GM18519 (cell line): ENCODE measurements around the gene GPR15.

Experiments used
- ATAC-seq: cut with Tn5 transposase; IDR thresholded peaks from one replicate; pipeline ENCODE4 v1.9.1; 2021; ENCODE audit warnings: mild to moderate bottlenecking, moderate library complexity; ENCODE audit not compliant: unreplicated experiment, low FRiP score

GPR15 gene

DNA sequence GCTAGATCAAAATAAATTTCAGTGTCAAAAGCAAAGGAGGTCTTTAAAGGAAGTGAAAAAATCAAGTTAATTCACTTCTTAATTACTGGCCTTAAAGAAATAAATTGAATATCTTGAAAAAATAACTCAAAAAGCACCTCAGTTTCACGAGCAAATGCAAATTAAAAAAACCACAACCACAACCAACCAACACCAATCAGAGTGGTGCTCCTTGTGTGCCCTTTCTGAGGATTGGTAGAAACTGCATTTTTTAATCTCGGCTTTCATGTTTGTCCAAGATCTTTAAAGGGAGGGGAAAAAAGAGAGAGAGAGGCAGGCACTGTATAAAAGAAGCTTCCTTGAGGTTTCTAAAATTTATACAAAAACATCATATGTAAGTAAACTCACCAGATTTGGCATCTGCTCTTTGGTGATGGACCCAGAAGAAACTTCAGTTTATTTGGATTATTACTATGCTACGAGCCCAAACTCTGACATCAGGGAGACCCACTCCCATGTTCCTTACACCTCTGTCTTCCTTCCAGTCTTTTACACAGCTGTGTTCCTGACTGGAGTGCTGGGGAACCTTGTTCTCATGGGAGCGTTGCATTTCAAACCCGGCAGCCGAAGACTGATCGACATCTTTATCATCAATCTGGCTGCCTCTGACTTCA lies at the start of gene GPR15:
Gene GPR15, plus strand, starts transcription at position 357 of the 653 bp plus-strand sequence. Its CDS starts 56 bp downstream, at position 413.
- ATAC-seq, result peak; percentile 20

DNA sequence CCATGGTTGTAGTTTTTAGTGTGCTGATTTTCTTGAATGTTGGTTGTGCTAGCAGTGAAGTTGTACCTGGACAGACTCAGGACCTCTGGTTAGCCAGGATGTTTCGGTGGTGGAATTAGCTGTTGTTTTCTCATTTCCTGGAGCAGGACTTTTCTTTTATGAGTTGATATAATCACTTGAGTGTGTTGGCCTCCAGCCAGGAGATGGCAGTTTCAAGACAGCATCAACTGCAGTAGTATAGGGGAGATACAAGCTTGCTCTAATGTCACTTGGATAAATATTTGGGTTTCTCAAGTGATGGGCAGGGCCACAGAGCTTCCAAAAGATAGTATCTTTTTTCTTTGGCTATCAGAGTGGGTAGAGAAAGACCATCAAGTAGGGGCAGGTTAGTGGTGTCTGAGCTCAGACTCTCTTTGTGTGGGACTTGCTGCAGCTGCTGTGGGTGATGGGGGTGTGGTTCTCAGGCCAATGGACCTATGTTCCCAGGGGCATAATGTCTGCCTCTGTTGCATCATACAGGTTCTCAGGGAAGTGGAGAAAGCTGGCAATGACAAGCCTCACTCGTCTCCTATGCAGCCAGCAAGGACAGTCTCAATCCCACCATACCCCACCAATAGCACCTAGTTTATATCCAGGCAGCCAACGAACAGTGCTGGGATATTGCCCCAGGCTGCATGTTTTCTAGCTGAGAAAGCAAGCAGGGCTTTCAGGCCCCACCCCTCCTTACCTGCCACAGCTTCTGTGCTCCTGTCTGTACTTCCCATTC lies 48.9 kb upstream of the GPR15 start:
- no peak for ATAC-seq

- ATAC-seq, result no peak
These were observed 48.2 kb upstream of the GPR15 start for GRCh38 chr3:98483626-98484025.

GRCh38 chr3:98497381-98497780 lies 34.4 kb upstream of the GPR15 start, which contains the start of gene OR5K2:
OR5K2 (plus strand) TSS chr3:98497681; CDS start chr3:98497681, 0 bp downstream.
- no peak for ATAC-seq

GRCh38 chr3:98500019-98500418 lies 31.8 kb upstream of the GPR15 start:
- no peak for ATAC-seq

- ATAC-seq, result no peak
These were observed 30.5 kb upstream of the GPR15 start for GRCh38 chr3:98501270-98501669.

GRCh38 chr3:98501863-98502576 lies 29.8 kb upstream of the GPR15 start:
- ATAC-seq, result no peak

GRCh38 chr3:98504539-98504938 lies 27.2 kb upstream of the GPR15 start:
- ATAC-seq, result no peak

DNA sequence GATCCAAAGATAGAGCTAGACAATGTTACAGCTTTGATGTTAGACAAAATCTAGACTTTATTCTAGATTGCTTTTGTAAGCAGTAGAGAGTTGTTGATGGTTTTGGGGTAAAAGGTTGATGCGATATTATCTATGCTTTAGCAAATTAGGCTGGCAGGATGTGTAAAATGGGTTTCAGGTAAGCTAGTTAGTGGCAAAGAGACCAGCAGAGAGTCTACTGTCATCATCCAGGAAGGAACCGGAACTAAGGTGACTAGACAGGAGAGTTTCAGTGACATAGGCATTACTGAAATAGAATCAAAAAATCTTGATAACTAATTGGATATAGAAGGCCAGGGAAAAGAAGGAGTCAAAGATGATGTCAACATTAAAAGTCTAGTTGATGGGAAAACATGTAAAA lies 23.2 kb upstream of the GPR15 start:
- no peak for ATAC-seq

- ATAC-seq, result no peak
These were observed 19.2 kb upstream of the GPR15 start for GRCh38 chr3:98512576-98512975.

DNA sequence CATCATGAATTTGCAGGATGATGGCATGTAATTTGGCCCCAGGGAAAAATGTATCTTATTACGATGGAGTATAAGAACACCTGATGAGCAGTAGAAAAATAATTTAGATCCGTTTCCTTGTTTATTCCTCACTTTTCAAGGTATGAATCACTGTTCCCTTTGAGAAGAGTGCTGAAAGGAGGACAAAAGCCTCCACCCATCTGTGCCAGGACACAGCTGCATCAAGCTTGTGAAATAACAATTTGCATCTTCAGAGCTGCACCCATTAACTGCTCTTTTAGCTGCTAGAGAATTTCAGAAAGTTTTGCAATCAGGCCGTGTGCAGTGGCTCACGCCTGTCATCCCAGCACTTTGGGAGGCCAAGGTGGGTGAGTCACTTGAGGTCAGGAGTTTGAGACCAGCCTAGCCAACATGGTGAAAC lies 18.7 kb upstream of the GPR15 start:
- ATAC-seq, result no peak

DNA sequence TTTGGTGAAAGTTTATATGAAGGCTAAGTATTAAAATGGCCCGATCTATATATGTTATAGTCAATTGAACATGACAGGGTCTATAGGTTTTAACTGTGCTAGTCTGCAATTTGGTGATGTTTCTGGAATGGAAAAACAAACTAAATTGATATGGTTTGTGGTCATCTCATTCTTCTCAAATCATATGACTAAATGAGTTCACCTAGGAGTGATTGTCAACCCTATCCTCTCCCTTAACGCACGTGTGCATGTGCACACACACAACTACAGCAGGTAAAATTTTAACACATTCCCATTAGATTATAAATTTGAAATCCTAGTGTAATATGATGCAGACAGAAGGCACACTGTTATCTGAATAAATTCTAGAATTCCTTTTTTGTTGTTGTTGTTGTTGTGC lies 18.0 kb upstream of the GPR15 start:
- ATAC-seq, result no peak

DNA sequence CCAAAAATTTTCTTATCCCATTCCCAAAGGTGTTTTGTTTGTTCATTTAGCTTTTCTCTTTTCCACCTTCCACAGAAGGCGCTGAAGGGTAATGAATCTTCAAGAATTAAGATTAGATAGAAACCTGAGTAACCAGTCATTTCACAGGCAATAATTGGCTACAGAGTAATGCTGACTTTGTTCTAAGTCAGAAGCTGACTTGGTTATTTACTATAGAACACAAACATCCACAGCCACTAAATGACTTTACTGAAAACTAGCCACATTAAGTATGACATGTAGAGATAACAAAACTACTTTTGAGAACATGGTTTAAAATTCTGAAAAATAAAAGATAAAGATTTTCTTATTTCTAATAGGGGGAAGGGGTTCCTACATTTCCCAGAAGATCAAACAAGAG lies 16.8 kb upstream of the GPR15 start:
- ATAC-seq, result no peak

DNA sequence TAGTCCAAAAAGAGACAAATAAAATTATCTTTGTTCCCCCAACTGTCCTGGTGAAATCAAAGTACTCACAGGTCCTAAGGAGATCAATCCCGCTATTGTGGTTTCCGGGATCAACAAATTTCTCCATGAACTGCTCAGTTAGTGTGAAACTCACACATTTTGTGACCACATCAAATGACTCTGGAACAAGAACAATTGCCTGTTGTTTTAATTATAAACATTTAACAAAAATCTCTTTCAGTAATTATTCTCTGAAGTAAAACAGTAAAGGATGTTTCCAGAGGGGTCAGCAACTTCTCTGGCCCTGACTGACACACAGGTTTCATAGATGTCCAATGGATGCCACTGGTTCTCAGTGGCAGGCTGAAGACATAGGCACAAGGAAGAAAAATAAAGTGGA lies 13.0 kb upstream of the GPR15 start:
- no peak for ATAC-seq

DNA sequence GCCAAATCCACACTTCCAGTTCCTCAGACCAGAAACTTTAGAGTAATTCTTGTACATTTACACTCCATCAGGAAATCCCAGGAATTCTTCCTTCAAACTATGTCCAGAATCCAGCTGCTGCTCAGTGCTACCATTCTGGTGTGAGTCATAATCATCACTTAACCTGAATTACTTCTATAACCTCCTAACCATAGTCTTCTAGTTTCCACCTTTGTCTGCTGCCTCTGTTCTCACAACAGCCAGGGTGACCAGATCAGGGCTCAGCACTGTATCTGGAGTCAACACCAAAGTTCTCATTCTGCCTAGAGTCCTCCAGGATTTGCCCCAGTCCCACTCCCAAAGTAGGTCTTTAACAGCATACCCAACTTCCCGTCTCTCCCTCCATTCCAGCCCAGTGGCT lies 12.4 kb upstream of the GPR15 start:
- ATAC-seq, result no peak

DNA sequence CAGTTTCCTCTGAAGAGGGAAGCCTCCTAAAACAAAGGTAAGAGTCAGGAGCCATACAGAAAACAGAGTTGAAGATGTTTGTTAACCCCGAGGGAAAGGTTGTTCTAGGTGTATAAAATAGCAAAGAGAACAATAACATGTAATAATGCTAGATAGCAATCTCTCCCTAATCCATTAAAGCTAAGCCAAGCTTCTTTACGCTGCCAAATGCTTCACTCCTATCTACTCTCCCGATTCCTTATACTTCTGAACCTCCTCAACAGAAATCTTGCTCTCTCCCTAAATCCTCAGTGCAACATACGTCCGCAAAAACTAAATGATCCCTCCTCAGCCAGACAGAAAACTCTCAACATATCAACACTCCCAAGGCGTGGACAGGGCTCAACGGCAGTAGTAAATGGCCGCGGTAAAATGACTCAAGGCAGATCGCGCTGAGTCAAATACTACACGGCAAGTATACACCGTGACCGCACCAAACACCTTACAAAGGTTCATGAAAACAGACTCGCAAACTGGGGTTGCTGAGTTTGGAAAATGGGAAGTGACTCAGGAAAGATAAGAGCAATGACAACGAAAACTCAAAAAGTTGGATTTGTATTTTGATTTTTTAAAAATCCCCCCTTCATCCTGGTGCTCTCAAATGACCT lies 9.8 kb upstream of the GPR15 start:
- ATAC-seq, result peak; percentile 29

DNA sequence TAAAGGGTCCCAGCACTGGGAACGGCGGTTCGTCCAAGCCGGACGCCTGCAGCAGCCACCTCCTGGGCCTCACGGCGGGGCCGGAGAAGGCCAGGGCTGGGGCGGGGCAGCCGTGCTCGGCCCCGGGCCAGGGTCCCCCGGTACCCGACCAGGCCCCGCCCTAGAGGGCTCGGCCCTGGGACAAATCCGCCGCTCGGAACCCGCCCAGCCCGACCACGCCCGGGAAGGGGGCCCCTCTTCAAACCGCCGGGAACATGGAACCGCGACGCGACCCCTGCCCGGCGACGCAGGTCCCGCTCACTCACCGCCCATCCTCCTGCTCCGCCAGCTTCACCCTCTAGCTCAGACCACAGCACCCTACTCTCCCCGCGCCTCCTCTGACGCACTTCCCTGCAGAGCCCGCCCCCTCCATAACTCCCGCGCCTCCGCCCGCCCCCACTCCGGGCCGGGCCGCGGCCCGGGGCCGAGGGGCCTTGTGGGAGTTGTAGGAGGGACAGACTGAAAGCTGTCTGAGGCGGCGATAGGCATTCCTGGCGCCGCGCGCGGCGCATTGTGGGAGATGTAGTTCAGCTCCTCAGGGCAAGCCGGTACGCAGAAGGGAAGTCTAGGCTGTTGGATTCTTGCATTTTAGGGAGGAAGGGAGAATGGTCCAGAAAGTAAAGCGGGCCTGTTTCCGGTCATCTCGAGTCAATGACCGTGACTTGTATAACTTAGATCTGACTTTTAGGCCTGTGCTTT lies 9.1 kb upstream of the GPR15 start, which contains the start of gene CLDND1:
Gene CLDND1, minus strand, starts transcription at position 359 of the 738 bp plus-strand sequence. CDS start 1,478 bp downstream, outside the sequence.
- peak; percentile 69 for ATAC-seq

DNA sequence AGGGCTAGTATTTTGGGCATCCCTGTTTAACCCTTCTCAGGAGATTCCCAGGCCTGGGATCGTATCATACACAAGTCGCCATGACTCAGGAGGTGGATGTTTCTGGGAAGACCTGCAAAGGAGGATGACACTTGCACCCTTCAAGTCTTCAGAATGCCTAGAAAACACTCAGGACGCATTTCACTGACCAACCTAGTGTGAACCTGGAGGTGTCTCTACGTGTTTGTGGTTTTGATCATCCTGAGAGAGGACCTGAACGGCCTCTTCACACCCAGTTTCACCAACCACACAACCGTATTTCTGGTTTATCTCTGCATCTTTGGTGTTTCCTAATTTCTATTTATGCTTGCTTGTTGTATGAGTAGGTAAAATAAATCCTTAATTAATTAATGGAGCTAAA lies 6.3 kb upstream of the GPR15 start:
- no peak for ATAC-seq

DNA sequence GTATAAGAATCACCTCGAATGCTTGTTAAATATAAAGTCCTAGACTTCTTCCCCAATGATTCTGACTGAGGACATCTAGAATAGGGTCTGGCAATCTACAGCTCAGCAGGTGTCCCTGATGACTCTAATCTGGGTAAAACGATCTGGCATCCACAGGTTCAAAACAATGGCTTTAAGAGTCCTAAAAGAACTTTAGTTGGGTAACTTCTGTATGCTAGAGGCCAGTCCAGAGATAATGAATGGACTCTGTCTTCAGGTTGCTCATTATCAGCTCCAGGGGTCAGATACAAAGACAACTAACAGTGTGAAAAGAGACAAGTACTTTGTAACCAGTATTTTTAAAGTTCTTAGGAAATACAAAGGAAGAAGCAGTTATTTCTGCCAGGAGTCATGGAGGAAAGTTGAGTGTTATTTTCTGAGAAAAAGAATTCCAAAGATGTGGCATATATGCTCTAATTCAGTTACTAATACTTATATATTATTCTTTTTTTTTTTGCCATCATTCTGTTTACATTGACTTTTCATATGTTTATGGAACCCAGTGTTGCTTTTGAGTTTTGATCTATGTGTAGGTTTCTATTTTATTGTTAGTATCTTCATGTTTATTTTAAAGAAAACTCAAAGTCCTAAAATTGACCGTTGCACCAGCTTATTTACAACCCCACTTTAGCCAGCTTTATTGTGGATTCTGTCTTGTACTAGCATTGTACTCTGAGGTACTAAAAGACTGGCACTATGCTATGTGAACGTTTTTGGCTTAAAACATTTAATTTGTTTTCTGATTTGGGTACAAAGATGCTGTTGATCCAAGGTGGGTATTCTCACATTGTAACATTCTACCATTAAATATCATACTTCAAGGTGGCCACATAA lies 3.1 kb upstream of the GPR15 start:
- ATAC-seq, result no peak
